Measurements from ENCODE around the gene EIF4EBP2.

DNA sequence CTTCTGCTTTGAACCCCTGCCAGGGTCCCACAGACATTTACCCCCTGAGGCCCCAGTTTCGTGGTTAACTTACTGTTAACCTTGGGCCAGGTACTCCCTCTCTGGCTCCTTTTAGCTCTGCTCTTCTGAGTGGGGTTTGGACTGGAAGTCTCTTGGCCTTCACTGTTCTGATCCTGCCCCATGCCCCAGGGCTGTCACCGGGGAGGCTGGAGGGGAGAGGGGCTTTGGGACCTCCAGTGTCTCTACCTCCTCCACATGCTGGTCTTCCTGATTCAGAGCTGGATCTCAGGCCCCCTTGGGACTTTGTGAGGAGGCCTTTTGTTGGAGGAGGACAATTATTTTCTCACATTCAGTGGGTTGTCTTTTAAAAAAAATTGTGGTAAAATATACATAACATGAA, 61.9 kb downstream of the EIF4EBP2 start:
- TF ChIP-seq POLR2A (IDR thresholded peaks at IDR 0.05) = no peak
- TF ChIP-seq, protein P1, sequence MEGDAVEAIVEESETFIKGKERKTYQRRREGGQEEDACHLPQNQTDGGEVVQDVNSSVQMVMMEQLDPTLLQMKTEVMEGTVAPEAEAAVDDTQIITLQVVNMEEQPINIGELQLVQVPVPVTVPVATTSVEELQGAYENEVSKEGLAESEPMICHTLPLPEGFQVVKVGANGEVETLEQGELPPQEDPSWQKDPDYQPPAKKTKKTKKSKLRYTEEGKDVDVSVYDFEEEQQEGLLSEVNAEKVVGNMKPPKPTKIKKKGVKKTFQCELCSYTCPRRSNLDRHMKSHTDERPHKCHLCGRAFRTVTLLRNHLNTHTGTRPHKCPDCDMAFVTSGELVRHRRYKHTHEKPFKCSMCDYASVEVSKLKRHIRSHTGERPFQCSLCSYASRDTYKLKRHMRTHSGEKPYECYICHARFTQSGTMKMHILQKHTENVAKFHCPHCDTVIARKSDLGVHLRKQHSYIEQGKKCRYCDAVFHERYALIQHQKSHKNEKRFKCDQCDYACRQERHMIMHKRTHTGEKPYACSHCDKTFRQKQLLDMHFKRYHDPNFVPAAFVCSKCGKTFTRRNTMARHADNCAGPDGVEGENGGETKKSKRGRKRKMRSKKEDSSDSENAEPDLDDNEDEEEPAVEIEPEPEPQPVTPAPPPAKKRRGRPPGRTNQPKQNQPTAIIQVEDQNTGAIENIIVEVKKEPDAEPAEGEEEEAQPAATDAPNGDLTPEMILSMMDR (IDR thresholded peaks at IDR 0.05) = no peak

Measured in thyroid gland (tissue), 4 donors.